ENCODE measurements around the gene MADD.

The MADD gene

DNA sequence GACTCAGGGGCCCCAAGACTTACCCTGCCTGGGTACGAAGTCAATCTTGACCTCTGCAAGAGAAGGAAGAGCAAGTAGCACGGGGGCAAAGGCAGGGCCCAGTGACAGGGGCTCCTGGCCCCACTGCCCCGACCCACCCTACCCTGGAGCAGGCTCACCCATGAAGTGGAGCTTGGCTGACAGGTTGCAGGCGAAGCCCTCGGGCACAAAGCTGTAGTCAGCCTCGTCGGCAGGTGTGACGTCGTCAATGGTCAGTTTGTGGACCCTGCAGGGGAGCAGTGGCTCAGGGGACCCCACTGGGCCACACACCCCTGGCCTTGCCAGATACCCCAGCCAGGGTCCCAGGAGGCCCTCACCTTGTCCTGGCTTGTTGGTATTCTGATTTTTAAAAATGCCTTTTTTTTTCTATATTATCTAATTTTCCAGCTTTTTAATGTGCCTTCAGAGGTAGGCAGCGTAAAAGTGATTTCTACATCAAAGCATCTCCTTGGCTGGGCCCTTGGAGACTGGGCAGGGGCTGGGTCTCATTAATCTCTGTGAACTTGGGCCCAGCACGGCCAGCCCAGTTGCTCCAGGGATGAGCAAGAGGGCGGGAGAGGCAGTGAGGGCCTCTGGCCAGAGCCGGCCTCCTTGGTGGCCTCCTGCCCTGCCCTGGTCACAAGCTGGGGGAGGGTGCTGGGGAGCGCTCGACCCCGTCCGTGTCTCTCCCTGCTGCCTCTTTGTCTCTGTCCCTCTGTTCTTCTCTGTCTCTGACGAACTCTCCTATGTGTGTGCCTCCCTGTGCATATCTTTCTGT lies 71.2 kb downstream of the MADD start:
- peak; percentile 65 for DNase-seq (ENCODE audit: low spot score)

DNA sequence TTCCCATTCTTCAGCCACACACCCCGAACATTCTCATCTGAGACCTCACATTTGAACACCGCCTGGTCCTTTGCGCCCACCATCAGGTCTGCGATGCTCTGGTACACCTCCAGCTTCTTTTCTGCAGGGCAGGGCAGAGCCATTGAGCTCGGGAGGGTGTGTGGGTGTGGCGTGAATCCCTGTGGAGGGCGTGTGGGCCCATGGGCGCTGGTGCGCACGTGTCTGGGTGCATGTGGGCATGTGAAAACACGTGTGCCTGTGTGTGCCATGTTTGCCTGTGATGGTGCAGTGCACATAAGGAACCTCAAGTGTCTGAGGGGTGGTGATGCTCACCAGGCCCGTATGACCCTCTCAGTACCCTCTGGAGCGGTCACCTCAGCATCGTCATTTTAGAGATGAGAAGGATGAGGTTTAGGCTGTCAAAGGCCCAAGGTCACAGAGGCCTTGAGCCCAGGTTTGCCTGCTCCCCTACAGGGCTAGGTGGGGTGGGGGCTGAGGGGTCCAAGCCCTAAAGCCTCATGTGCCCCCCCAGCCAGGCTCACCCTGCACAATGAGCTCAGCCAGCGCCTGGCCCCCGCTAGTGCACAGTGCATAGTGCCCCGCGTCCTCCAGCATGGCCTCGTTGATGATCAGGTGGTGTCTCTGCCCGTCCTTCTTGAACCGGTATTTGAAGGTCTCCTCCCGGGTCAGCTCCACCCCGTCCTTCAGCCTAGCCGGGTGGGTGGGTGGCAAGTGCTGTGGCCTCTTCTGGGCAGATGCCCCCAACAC lies 72.3 kb downstream of the MADD start:
- DNase-seq (ENCODE audit: low spot score), result no peak

DNA sequence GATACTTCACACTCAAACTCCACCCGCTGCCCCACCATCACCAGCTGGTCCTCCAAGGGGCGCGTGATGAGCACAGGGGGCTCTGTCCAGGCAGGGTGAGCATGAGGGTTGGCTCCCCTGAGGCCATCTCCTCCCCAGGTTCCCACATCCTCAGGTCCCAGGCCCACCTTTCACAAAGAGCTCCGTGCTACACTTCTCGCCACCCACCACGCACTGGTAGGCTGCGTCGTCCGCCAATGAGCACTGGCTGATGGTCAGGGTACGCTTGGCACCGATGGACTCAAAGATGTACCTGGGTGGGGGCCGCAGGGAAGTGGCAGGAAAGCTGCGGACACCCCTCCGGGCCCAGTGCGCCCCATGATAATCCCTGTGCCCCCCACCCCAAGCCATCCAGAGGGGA lies 72.9 kb downstream of the MADD start:
- no peak for DNase-seq (ENCODE audit: low spot score)

DNA sequence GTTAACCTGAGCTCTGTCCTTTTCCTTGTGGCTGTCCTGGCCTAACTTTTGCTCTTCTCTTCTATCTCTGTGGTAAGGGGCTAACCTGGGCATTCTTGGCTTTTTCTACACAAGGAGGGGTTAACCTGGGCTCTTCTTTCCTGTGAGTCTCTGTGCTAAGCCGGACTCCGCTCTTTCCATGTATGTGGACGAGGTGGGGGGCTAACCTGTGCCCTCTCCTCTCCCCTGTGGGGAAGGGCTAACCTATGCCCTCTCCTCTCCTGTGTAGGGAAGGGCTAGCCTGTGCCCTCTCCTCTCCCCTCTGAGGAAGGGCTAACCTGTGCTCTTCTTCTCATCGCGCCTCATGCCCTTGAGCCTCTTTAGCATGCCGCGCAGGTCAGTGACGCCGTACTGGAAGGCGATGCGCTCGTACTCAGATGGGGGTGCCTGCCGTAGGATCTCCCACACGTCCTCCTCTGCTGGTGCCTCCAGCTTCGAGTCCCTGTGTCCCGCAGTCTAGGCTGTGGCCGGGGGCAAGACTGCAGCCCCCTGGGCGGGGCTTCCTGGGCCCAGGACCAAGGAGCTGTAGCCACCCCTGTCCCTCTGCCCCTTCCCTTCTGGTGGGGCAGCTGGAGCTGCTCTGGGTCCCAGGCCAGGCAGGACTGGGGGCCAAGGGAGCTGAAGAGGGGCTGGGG lies 76.1 kb downstream of the MADD start:
- no peak for DNase-seq (ENCODE audit: low spot score)

GRCh38 chr11:47347137-47347536 lies 77.2 kb downstream of the MADD start:
- DNase-seq (ENCODE audit: low spot score), result no peak

GRCh38 chr11:47348131-47348802 lies 78.3 kb downstream of the MADD start:
- DNase-seq (ENCODE audit: low spot score), result no peak

DNA sequence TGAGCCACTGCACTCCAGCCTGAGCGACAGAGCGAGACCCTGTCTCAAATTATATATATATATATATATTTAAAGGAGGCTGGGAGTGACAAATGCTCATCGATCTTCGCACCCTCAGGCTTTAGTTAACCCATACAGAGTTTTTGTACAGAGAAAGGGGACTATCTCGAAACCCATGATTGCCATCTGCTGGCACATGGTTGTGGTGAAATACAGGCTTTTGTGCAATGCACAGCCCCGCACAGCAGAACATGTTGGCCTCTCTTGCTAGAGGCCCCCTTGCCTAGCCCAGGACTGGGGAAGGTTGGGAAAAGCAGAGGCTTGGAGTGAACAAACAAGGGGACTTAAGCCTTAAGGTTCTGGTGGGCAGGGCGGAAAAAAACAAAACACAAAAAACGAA lies 78.9 kb downstream of the MADD start:
- peak; percentile 46 for DNase-seq (ENCODE audit: low spot score)

- DNase-seq (ENCODE audit: low spot score), result no peak
These were observed 79.7 kb downstream of the MADD start for GRCh38 chr11:47349521-47350095.

GRCh38 chr11:47350315-47350714 lies 80.4 kb downstream of the MADD start:
- no peak for DNase-seq (ENCODE audit: low spot score)

DNA sequence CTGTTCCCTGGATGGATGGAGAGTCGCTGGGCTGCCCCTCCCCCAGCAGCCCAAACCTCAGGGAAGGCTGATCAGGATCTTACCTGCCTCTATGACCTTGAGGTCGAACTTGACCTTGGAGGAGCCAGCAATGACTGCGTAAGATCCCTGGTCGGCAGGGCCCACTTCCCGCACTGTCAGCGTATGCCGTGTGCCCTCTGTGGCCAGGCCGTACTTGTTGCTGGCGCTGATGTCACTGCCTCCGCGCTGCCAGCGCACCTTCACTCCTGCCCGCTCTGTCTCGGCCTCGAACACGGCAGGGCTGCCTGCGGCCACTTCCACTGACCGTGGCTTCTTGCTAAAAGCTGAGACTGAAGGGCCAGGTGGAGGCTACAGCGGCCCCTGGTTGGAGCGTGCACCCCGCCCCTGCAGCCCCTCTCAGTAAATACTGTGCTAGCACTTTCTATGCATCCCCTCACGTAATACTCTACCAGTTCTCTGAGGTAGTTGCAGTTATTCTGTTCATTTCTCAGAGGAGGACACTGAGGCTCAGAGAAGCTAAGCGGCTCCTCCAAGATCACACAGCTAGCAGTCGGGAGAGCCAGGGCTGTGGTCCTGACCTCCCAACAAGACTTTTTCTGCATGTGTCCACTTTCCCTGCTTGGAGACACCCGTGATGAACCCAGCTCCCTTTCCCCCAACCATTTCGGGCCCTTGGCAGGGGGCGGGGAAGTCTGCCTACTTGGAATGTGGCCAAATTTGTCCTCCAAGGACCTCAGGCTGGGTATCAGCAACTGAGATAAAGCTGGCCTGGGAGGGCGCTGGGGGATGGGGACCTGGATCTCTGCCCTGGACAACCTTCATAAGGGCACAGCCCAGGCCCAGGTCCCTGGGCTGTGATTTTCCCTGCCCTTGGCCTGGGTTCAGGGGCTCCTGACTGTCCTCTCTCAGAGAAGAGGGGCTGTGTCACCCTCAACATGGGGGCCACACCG lies 81.5 kb downstream of the MADD start:
- no peak for DNase-seq (ENCODE audit: low spot score)

DNA sequence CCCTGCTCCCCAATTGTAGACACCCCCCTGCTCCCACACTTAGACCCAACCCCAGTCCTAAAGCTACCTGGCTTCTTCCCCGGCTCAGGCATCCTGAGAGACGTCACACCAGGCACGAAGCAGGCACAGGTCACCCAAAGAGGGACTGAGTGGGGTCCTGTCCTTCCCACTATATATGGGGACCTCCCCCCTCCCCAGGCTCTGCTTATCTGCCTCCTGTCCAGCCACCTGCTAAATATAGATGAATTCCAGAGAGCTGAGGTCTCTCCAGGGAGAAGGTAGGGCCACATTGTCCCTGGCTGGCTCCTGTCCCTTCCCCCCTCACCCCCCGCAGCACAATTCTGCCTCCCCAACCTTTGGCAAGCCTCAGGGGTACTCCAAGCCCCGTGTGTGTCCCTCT lies 82.6 kb downstream of the MADD start, which contains the start of gene MYBPC3:
TSS of gene MYBPC3 (minus strand) at position 147 of the 400 bp plus-strand sequence. CDS start at position 92, 55 bp downstream.
- no peak for DNase-seq (ENCODE audit: low spot score)

DNA sequence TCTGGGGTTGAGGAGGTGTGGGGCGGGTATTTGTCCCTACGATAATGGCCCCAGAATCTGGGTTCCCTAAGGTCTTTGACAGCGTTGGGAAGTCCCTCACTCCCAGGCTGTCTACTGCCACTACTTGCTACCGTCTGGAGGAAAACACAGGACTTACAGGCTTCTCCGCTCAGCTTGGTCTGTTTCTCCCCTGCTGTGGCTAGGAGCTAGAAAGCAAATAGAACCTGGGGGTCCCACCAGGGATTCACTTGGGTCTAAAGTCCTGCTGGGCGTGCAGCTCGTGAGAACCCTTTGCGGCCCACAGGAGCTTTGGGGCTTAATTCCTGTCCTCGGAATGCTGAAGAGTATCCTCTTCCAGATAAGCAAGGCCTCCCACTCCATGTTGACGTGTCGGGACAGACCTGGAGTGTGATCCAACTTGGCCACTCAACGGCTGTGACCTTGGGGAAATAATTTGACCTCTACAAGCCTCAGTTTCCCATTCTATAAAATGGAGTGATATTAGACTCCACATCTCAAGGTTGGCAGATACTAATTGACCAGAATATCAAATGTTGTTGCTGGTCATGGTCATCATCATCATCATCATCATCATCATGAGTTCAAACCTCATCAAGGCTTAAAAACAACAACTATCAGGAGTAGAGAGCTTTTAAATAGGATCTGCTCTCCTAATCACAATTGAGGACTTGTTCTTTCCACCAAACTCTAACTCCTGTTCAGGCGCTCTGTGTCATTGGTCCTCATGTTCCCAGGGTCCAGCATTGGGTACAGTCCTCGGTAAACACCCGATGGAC lies 84.2 kb downstream of the MADD start:
- no peak for DNase-seq (ENCODE audit: low spot score)

DNA sequence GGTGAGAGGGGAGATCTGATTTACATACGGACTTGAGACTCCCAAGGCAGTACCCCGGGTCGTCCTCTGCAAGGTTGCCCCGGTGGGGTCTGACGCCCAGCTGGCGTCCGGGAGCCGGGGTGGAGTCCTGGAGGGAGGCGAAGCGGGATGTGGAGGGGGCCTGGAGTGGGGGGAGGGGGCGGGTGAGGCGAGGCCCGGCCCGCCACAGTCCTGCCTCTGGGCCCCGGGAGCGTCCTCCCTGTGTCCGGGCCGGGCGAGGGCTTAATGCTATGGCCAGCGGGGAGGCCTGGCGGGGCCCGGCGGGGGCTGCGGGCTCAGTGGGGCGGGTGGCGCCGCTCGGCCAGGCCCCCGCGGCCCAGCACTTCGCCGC lies 85.0 kb downstream of the MADD start:
- DNase-seq (ENCODE audit: low spot score), result no peak

DNA sequence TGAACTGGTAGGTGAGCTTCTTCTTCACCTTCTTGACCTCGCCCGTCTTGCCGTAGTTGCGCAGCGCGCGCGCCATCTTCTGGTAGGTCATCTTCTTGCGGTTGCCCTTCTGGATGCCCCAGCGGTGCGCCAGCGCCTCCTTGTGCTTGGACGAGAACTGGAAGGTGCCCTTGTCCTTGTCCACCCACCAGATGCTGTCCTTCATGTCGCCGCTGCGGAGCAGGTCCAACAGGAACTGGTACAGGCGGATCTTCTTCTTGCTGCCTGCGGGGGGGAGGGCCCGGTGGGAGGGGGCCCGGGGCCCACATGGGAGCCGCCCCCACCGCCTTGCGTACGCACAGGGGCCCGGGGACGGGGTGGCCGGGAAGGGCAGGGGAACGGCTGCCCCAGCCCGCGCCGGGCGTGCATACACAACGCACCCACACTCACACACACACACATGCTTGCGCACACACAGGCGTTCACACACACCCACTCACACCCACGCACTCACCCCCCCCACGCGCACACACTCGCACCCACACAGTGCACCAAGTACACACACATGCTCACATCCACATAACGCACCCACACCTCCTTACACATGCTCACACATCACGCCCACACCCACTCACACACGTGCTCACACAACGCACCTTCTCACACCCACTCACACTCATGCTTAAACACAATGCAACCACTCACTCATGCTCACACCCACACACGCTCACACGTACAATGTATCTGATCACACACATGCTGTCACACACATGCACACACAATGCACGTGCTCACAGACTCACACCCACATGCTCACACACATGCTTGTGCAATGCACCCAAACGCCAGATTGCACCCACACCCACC lies 85.6 kb downstream of the MADD start:
- DNase-seq (ENCODE audit: low spot score), result peak; percentile 93

- no peak for DNase-seq (ENCODE audit: low spot score)
These were observed 86.4 kb downstream of the MADD start for GRCh38 chr11:47356129-47356997.

GRCh38 chr11:47356998-47357329 lies 87.0 kb downstream of the MADD start:
- no peak for DNase-seq (ENCODE audit: low spot score)

DNA sequence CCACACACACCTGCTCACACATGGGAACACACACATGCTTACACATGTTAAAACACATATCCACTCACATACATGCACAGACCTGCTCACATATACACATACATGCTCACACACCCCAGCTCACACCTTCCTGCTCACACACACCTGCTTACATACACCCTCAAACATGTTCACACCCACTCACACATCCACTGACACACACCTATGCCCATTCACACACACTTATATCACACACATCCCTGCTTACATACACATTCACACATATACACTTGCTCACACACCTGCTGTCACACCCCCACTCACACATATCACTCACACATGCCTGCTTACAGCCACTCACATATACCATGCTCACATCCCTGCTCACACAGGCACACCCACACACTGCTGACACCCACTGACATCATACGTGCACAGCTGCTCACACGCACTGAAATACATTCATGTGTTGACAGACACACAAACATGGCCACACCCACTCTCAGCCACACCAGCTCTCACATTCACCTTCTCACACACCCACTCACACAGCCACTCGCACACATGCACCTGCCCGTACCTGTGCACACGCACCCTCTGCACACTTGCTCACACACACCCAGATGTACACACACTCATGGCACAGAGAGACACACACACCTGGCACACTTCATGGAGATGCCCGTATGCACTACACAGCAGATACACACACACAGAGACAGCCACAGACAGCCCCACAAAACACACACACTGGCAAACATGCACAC lies 88.2 kb downstream of the MADD start:
- no peak for DNase-seq (ENCODE audit: low spot score)

- no peak for DNase-seq (ENCODE audit: low spot score)
These were observed 88.8 kb downstream of the MADD start for GRCh38 chr11:47358731-47359051.

Data from AG20443 (cell line).